ENCODE measurements around the gene PRKAR1B. TPM values are rescaled to one million over a fixed set of nuclear protein-coding genes. Genes with fewer than 3 reads are reported as not detected.

The PRKAR1B gene
- total RNA-seq, 2 donors from 2014 or later: 15.6 to 18.4 TPM

DNA sequence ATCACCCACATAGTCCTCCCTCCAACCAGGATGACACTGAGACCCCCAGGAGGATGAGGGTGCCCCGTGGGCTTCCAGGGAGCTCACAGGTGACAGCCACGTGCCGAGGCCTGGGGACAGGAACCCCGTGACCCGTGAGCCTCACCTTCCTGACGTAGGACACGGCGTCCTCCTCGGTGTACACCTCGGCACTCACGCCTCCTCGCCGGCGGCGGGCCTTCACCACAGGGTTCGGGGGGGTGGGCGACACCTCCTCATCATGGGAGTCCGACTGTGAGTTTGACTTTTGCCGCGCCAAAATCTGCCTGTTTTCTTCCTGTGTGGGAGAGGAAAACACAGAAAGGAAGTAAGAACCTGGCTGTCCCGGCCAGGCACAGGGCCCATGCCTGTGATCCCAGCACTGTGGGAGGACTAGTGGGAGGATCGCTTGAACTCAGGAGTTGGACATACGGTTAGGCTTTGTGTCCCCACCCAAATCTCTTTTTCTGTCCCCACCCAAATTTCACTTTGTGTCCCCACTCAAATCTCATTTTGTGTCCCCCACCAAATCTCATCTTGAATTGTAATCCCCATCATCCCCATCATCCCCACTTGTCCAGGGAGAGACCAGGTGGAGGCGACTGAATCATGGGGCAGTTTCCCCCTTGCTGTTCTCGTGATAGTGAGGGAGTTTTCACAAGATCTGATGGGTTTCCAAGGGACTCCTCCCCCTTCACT lies 46.5 kb downstream of the PRKAR1B start:
- TF ChIP-seq, protein P1, sequence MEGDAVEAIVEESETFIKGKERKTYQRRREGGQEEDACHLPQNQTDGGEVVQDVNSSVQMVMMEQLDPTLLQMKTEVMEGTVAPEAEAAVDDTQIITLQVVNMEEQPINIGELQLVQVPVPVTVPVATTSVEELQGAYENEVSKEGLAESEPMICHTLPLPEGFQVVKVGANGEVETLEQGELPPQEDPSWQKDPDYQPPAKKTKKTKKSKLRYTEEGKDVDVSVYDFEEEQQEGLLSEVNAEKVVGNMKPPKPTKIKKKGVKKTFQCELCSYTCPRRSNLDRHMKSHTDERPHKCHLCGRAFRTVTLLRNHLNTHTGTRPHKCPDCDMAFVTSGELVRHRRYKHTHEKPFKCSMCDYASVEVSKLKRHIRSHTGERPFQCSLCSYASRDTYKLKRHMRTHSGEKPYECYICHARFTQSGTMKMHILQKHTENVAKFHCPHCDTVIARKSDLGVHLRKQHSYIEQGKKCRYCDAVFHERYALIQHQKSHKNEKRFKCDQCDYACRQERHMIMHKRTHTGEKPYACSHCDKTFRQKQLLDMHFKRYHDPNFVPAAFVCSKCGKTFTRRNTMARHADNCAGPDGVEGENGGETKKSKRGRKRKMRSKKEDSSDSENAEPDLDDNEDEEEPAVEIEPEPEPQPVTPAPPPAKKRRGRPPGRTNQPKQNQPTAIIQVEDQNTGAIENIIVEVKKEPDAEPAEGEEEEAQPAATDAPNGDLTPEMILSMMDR (IDR thresholded peaks at IDR 0.05): no peak
- DNase-seq (ENCODE audit: low spot score): no peak
- no peaks in the 10 kb centered on the region for H3K36me3 ChIP-seq
- no peak for ATAC-seq (ENCODE audit: insufficient number of reproducible peaks, low FRiP score, low read depth)
- H3K27ac ChIP-seq: no peak overlapping the region
- no peak overlapping the region for H3K4me3 ChIP-seq
- peaks cover 3% of the 10 kb centered on the region for H3K9me3 ChIP-seq
- no peaks in the 10 kb centered on the region for H3K27me3 ChIP-seq (replicated peaks; ENCODE audit: insufficient read depth)
- H3K4me1 ChIP-seq (ENCODE audit: control insufficient read depth in 1 of 2, low read depth in 2 of 2): no peaks in the 10 kb centered on the region

DNA sequence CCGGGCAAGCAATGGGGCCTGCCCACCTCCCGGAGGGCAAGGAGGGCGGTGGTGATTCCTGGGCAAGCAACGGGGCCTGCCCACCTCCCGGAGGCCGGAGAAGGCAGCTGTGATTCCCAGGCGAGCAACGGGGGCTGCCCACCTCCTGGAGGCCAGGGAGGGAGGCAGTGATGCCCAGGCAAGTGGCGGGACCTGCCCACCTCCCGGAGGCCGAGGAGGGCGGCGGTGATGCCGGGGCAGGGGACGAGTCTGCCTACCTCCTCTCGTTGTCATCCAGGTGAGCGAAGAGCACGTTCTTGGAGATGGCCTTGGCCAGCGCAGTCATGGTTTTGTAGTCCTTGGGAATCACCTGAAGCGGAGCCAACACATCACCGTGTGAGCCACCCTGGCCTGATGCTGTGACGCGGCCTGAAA lies 50.1 kb downstream of the PRKAR1B start:
- H3K4me3 ChIP-seq: no peak overlapping the region
- TF ChIP-seq, protein P1 (IDR thresholded peaks at IDR 0.05): no peak
- H3K36me3 ChIP-seq: no peaks in the 10 kb centered on the region
- H3K27ac ChIP-seq: no peak overlapping the region
- H3K9me3 ChIP-seq: no peaks in the 10 kb centered on the region
- no peaks in the 10 kb centered on the region for H3K27me3 ChIP-seq (replicated peaks; ENCODE audit: insufficient read depth)
- no peaks in the 10 kb centered on the region for H3K4me1 ChIP-seq (ENCODE audit: control insufficient read depth in 1 of 2, low read depth in 2 of 2)
- DNase-seq (ENCODE audit: low spot score): no peak
- ATAC-seq (ENCODE audit: insufficient number of reproducible peaks, low FRiP score, low read depth): no peak

DNA sequence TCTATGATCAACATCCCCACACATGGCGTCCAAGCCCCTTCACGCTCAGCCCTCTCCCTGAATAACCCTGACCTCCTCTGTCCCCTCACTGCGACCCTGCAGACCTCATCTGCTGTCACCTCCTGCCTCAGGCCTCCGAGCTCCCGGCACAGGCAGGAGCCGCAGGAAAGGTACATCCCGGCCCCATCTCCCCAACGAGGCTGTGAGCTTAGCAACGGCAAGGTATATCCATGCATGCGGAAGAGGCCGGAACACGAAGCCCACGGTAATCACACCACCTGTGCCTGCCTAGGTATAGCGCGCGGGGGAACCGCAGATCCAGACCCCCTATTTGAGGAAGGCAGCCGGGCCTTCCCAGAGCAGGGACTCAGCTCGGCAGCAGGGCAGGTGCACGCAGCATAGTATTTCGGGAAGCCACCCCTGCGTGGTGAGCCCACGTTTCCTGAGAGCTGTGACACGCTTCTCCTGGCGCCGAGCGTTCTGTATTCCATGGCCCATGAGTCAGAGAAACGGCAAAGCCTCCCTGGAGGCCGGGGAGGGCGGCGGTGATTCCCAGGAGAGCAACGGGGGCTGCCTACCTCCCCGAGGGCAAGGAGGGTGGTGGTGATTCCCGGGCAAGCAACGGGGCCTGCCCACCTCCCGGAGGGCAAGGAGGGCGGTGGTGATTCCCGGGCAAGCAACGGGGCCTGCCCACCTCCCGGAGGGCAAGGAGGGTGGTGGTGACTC lies 50.7 kb downstream of the PRKAR1B start:
- no peak overlapping the region for H3K27ac ChIP-seq
- ATAC-seq (ENCODE audit: insufficient number of reproducible peaks, low FRiP score, low read depth): no peak
- DNase-seq (ENCODE audit: low spot score): no peak
- H3K36me3 ChIP-seq: no peaks in the 10 kb centered on the region
- H3K4me1 ChIP-seq (ENCODE audit: control insufficient read depth in 1 of 2, low read depth in 2 of 2): no peaks in the 10 kb centered on the region
- H3K27me3 ChIP-seq (replicated peaks; ENCODE audit: insufficient read depth): no peaks in the 10 kb centered on the region
- no peak overlapping the region for H3K4me3 ChIP-seq
- no peaks in the 10 kb centered on the region for H3K9me3 ChIP-seq
- TF ChIP-seq, protein P1 (IDR thresholded peaks at IDR 0.05): no peak

DNA sequence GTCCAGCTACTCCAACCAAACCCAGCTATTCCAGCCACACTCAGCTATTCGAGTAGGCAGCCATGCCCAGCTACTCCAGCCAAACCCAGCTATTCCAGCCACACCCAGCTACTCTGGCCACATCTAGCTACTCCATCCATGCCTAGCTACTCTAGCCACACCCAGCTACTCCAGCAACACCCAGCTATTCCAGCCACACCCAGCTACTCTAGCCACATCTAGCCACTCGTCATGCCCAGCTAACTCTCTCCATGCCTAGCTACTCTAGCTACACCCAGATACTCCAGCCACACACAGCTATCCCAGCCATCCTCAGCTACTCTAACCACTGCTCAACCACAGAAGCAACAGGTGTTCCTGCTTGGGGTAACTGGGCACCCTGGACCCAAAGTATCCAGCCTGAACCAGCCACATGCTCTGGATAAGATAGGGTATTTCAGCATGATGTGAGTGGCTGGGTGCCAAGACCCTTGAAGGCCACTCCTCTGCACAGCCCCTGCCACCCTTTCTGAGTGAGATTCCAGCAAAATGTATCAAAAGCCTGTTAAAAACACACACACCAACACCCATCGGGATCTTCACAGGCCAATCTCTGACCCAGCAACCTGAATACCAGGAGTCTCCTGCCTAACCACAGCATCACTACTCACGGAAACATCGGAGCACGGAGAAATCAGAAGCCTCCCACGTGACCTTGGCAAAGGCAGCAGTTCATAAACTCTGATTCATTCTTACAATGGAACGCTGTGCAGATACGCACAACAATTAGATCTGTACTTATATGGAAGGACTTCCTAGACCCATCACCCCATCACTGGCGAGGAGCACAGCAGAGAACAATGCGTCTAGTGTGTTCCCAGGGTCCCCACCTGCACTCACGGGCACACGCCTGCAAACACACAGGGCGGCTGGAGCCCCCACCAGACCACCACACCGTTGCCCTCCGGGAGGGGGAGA lies 52.3 kb downstream of the PRKAR1B start:
- TF ChIP-seq, protein P1 (IDR thresholded peaks at IDR 0.05): no peak
- ATAC-seq (ENCODE audit: insufficient number of reproducible peaks, low FRiP score, low read depth) (no peak), DNase-seq (ENCODE audit: low spot score) (no peak)
- no peak overlapping the region for H3K27ac ChIP-seq
- no peak overlapping the region for H3K4me3 ChIP-seq
- no peaks in the 10 kb centered on the region for H3K4me1 ChIP-seq (ENCODE audit: control insufficient read depth in 1 of 2, low read depth in 2 of 2)
- no peaks in the 10 kb centered on the region for H3K36me3 ChIP-seq
- H3K27me3 ChIP-seq (replicated peaks; ENCODE audit: insufficient read depth): no peaks in the 10 kb centered on the region
- H3K9me3 ChIP-seq: no peaks in the 10 kb centered on the region

Measured in thoracic aorta (tissue), 2 donors.